Progenitor cell of endocrine pancreas (in vitro differentiated cells): ENCODE results near the gene CEBPA. TPM values are rescaled to one million over a fixed set of nuclear protein-coding genes. Genes with fewer than 3 reads are reported as not detected.

Experiments used
- DNase-seq: peaks from one replicate; pipeline ENCODE4 v3.0.0; 2021; ENCODE audit warnings: low spot score; ENCODE audit not compliant: unreplicated experiment
- H3K27ac Mint-ChIP-seq: 2 replicates; pipeline ENCODE4 v1.8.0; 2021; ENCODE audit warnings: mild to moderate bottlenecking, moderate library complexity, mixed read lengths
- H3K27me3 Mint-ChIP-seq: 2 replicates; pipeline ENCODE4 v1.8.0; 2021; ENCODE audit warnings: mixed read lengths
- H3K36me3 Mint-ChIP-seq: 2 replicates; pipeline ENCODE4 v1.8.0; 2022; ENCODE audit warnings: mixed read lengths; ENCODE audit not compliant: insufficient read depth
- H3K4me1 Mint-ChIP-seq: 2 replicates; pipeline ENCODE4 v1.8.0; 2021; ENCODE audit warnings: low read depth, mixed read lengths
- H3K4me3 Mint-ChIP-seq: 2 replicates; pipeline ENCODE4 v1.8.0; 2021; ENCODE audit warnings: low read depth, mild to moderate bottlenecking, moderate library complexity, mixed read lengths
- H3K9me3 Mint-ChIP-seq: 2 replicates; pipeline ENCODE4 v1.8.0; 2021; ENCODE audit warnings: low read depth, mixed read lengths
- CTCF ChIP-seq: fragments of 200-600 bp; sonication (generic); IDR thresholded peaks from one replicate; pipeline ENCODE4 v1.5.0; 2021; ENCODE audit warnings: antibody characterized with exemption, mild to moderate bottlenecking; ENCODE audit not compliant: unreplicated experiment
- long read RNA-seq: library from polyadenylated mRNA; unstranded; transcript quantifications from one replicate; pipeline ENCODE4 v2.0.0, GENCODE V29; 2020
- total RNA-seq: library from RNA; stranded (reverse); gene quantifications from 2 replicates; pipeline ENCODE4 v1.2.1, GENCODE V29; 2021

CEBPA gene
- 12.3 and 12.5 TPM in 2 replicates for total RNA-seq
- long read RNA-seq, partial matches to known transcripts = 0 of 1 reads
- long read RNA-seq, other reads (novel, unspliced or antisense) = 0 of 1 reads

DNA sequence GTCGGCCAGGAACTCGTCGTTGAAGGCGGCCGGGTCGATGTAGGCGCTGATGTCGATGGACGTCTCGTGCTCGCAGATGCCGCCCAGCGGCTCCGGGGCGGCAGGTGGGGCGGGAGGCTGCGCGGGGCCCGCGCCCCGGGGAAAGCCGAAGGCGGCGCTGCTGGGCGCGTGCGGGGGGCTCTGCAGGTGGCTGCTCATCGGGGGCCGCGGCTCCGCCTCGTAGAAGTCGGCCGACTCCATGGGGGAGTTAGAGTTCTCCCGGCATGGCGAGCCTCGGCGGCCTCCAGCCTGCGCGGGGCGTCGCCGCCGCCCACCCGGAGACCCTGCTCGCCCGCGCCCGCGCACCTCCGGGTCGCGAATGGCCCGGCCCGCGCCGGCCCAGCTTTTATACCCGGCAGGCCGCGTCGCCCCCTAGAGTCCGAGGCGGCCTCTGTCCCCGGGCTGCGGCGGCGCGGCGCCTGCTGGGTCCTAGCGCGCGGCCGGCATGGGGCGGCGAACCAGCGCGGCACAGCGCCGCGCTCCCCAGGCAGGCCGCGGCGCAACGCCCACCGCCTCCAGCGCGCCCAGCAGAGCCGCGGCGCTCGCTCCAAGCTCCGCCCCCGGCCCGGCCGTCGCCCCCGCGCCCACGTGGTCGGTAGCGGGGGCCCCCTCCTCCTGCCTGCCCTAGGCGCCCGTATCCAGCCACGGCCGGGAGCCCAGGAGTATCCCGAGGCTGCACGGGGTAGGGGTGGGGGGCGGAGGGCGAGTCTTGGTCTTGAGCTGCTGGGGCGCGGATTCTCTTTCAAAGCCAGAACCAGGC, at the start of gene CEBPA:
CEBPA (minus strand) TSS at position 360 of the 799 bp plus-strand sequence; CDS start at position 240, 120 bp downstream.
- DNase-seq = peak; percentile 81
- Mint-ChIP-seq H3K36me3 (no peaks in the 10 kb centered on the region), H3K9me3 (no peaks in the 10 kb centered on the region), H3K4me1 (peaks cover 39% of the 10 kb centered on the region), H3K27me3 (peaks cover 9% of the 10 kb centered on the region), H3K4me3 (peak within 1 kb of the TSS; percentile 76), H3K27ac (peak within 1 kb of the TSS; percentile 74)
- TF ChIP-seq CTCF = peak; percentile 63

- no peak for DNase-seq
- H3K27ac Mint-ChIP-seq = no peak overlapping the region
Observed at GRCh38 chr19:33350538-33351309, 48.4 kb upstream of the CEBPA start.

DNA sequence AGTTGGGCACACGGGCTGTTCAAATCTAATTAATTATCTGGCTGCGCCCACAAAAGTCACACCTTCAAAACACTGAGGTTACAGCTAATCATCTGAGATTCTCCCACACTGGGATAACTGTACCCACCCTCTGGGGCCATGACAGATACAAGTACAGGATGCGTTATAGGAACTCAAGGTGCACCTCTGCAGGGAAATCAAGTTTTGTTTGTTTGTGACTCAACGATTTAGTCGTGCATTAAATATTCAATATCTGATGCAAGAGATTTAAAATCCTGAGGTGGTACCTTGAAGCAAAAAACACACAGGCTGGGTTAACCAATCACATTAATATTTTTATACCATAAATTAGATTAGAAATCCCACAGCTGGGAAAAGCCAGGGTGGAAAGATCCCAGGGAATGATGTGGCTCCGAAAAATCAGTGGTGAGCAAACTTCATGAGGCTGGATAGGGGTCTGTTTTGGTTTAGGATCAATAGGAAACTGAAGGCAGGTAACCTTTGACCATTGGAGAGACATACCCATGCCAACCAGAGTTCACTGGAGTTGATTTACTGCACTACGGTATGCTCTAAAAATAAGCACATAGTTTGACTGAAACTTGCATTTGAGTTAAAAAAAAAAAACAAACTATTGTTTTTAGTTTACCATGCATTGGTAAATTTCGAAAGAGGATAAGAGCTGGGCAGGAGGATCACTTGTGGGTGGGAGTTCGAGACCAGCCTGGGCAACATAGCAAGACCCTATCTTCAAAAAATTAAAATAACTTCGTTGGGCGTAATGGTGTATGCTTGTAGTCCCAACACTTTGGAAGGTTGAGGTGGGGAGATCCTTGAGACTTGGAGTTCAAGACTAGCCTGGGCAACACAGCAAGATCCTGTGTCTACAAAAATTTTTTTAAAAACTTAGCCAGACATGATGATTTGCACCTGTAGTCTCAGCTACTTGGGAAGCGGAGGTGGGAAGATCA, 47.3 kb upstream of the CEBPA start:
- no peak for TF ChIP-seq CTCF
- no peaks in the 10 kb centered on the region for H3K9me3 Mint-ChIP-seq
- no peak for DNase-seq
- H3K4me3 Mint-ChIP-seq = no peak overlapping the region
- no peaks in the 10 kb centered on the region for H3K36me3 Mint-ChIP-seq
- no peaks in the 10 kb centered on the region for H3K4me1 Mint-ChIP-seq
- peaks cover 11% of the 10 kb centered on the region for H3K27me3 Mint-ChIP-seq
- H3K27ac Mint-ChIP-seq = no peak overlapping the region

More at GRCh38 chr19:33350538-33351309, 48.4 kb upstream of the CEBPA start:
- Mint-ChIP-seq H3K9me3 (peaks cover 5% of the 10 kb centered on the region), H3K4me1 (no peaks in the 10 kb centered on the region), H3K36me3 (peaks cover 1% of the 10 kb centered on the region), H3K4me3 (no peak overlapping the region), H3K27me3 (peaks cover 3% of the 10 kb centered on the region)
- TF ChIP-seq CTCF = no peak

DNA sequence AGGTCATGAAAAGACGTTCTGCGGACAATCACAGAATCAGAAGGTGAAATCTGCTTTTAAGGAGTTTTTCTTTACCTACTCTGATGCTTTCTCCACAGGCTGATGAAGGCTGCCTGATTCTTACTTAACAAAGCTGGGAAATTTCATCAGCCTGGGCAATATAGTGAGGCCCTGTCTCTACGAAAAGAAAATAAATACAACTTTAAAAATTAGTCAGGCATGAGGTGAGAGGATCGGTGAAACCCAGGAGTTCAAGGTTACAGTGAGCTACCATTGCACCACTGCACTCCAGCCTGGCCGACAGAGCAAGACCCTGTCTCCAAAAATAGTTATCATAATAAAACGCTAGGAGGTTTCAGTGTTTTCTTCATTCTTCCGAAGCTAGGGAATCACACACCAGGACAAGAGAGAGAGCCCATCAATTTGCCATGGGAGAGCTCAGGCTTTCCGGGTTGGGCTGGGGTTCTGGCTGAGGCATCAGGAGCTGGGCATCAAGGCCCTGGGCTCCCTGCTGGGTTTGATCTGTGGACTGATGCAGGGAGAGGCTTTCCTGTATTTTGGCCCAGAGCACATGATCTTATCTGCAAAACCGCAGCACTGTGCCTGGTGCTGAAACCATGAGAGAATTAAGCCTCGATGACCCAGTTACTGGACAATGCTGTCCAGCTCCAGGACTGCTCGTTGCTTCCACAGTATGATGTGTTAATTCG, 46.1 kb upstream of the CEBPA start:
- no peaks in the 10 kb centered on the region for H3K4me1 Mint-ChIP-seq
- DNase-seq = no peak
- H3K27me3 Mint-ChIP-seq = peaks cover 16% of the 10 kb centered on the region
- H3K4me3 Mint-ChIP-seq = no peak overlapping the region
- no peaks in the 10 kb centered on the region for H3K36me3 Mint-ChIP-seq
- no peaks in the 10 kb centered on the region for H3K9me3 Mint-ChIP-seq
- H3K27ac Mint-ChIP-seq = no peak overlapping the region
- no peak for TF ChIP-seq CTCF
